Keratinocyte (primary cell): ENCODE results near the gene DDA1. TPM values are rescaled to one million over a fixed set of nuclear protein-coding genes. Genes with fewer than 3 reads are reported as not detected.

Experiments
- DNase-seq: peaks from one replicate; pipeline ENCODE4 v3.0.0-alpha.2; 2011; ENCODE audit warnings: low read depth, missing footprints, low spot score
- FAIRE-seq: peaks from 2 replicates; lab custom pipeline; 2011; peaks lifted over from hg19 to GRCh38; lab: Jason Lieb, UNC
- H2AFZ ChIP-seq: 2 replicates; pipeline ENCODE4 v1.6.0; 2012; ENCODE audit warnings: low read length, control low read depth, inconsistent platforms; ENCODE audit not compliant: control insufficient read depth
- H3K27ac ChIP-seq: 2 replicates; pipeline ENCODE4 v1.5.1; 2011; ENCODE audit warnings: low read length; ENCODE audit not compliant: control insufficient read depth, insufficient read depth
- H3K27me3 ChIP-seq: 3 replicates; pipeline ENCODE4 v1.6.0; 2011; ENCODE audit warnings: low read length; ENCODE audit not compliant: control insufficient read depth, insufficient read depth; ENCODE audit errors: extremely low read depth
- H3K36me3 ChIP-seq, 2 experiments: 2 replicates in 1 of 2; 3 replicates in 1 of 2; pipeline ENCODE4 v1.5.1; 2011; ENCODE audit warnings: low read length in 2 of 2, mild to moderate bottlenecking in 1 of 2; ENCODE audit not compliant: control insufficient read depth in 2 of 2, insufficient read depth in 2 of 2; ENCODE audit errors: extremely low read depth in 1 of 2
- H3K4me1 ChIP-seq: 3 replicates; pipeline ENCODE4 v1.5.1; 2011; ENCODE audit warnings: low read length; ENCODE audit not compliant: control insufficient read depth, insufficient read depth; ENCODE audit errors: extremely low read depth
- H3K4me2 ChIP-seq: 3 replicates; pipeline ENCODE4 v1.6.0; 2011; ENCODE audit warnings: low read depth, low read length; ENCODE audit not compliant: control insufficient read depth, insufficient read depth; ENCODE audit errors: extremely low read depth
- H3K4me3 ChIP-seq, 3 experiments: fragments of 200-600 bp in 1 of 3; sonication (generic) in 1 of 3; 2 replicates in 2 of 3; 3 replicates in 1 of 3; pipeline ENCODE4 v1.5.1; 2011 to 2016; ENCODE audit warnings: low read length in 3 of 3, mild to moderate bottlenecking in 3 of 3, control low read depth in 2 of 3, inconsistent platforms in 1 of 3, low read depth in 1 of 3, mixed read lengths in 1 of 3, mixed run types in 1 of 3, moderate library complexity in 1 of 3; ENCODE audit not compliant: control insufficient read depth in 2 of 3, insufficient read depth in 2 of 3; ENCODE audit errors: extremely low read depth in 1 of 3
- H3K79me2 ChIP-seq: 2 replicates; pipeline ENCODE4 v1.6.0; 2012; ENCODE audit warnings: low read length; ENCODE audit not compliant: control insufficient read depth, insufficient read depth
- H3K9ac ChIP-seq: 3 replicates; pipeline ENCODE4 v1.6.0; 2011; ENCODE audit warnings: low read length; ENCODE audit not compliant: control insufficient read depth, insufficient read depth; ENCODE audit errors: extremely low read depth
- H3K9me1 ChIP-seq: 3 replicates; pipeline ENCODE4 v1.6.0; 2011; ENCODE audit warnings: low read length; ENCODE audit not compliant: control insufficient read depth, insufficient read depth; ENCODE audit errors: extremely low read depth
- H3K9me3 ChIP-seq: 2 replicates; pipeline ENCODE4 v1.5.1; 2012; ENCODE audit warnings: low read depth, low read length; ENCODE audit not compliant: control insufficient read depth
- H4K20me1 ChIP-seq: 3 replicates; pipeline ENCODE4 v1.6.0; 2011; ENCODE audit warnings: low read length; ENCODE audit not compliant: control insufficient read depth, insufficient read depth; ENCODE audit errors: extremely low read depth
- CTCF ChIP-seq, 3 experiments: IDR thresholded peaks in 1 of 3; conservative IDR thresholded peaks in 1 of 3; optimal IDR thresholded peaks in 1 of 3; 2 replicates in 2 of 3; 3 replicates in 1 of 3; pipeline versions ENCODE3 to v1.5.1; 2011; ENCODE audit warnings: low read length in 3 of 3, mild to moderate bottlenecking in 3 of 3, moderate library complexity in 2 of 3, control low read depth in 1 of 3, inconsistent platforms in 1 of 3; ENCODE audit not compliant: insufficient read depth in 2 of 3; ENCODE audit errors: extremely low read depth in 1 of 3
- EZH2 ChIP-seq: IDR thresholded peaks from one replicate; pipeline ENCODE4 v1.6.1; 2012; ENCODE audit warnings: inconsistent platforms, mild to moderate bottlenecking, low read length, moderate library complexity
- dilution Hi-C: fragments of 300-500 bp; cut with MboI; formaldehyde crosslinking; loops from one replicate; pipeline ENCODE4 v1.7.0; 2020; ENCODE audit warnings: low sequenced_read_pairs; ENCODE audit not compliant: extremely low pct_ligation_motif_present
- polyA plus RNA-seq, 5 experiments: library from polyadenylated mRNA; depleted of rRNA in 3 of 5; stranded (reverse) in 3 of 5; stranded (forward) in 1 of 5; unstranded in 1 of 5; fragments of >200 nt; gene quantifications; 1 replicate in 1 of 5; 2 replicates in 3 of 5; 3 replicates in 1 of 5; pipeline versions ENCODE4 v1.2.1 to v1.2.3, GENCODE V29; 2011 to 2012; ENCODE audit warnings: missing spikeins in 2 of 5, low read depth in 1 of 5, low replicate concordance in 1 of 5

Gene DDA1
- polyA plus RNA-seq, 1 donor (not counting 4 experiments of a cell fraction or from before 2014, with no cell fraction given) = 59.4 TPM

- Histone ChIP-seq H3K27ac (no peak overlapping the region), H3K4me1 (peaks cover 47% of the 10 kb centered on the region), H3K27me3 (no peaks in the 10 kb centered on the region), H3K79me2 (peaks cover 41% of the 10 kb centered on the region), H3K9me1 (peaks cover 3% of the 10 kb centered on the region), H3K9me3 (no peaks in the 10 kb centered on the region), H3K36me3 (peaks cover 0 to 4% of the 10 kb centered on the region in 2 experiments), H3K4me2 (no peak overlapping the region), H4K20me1 (peaks cover 4% of the 10 kb centered on the region), H3K9ac (no peak overlapping the region), H2AFZ (no peak overlapping the region), H3K4me3 (no peak overlapping the region)
- FAIRE-seq (no peak), DNase-seq (no peak)
- dilution Hi-C loops = no loop called here
- TF ChIP-seq EZH2 = no peak
- TF ChIP-seq CTCF (optimal IDR thresholded peaks at IDR 0.05 in 1 of 3, IDR thresholded peaks at IDR 0.05 in 1 of 3, conservative IDR thresholded peaks at IDR 0.05 in 1 of 3; ENCODE audit: extremely low read depth in 1 of 3, insufficient read depth in 2 of 3, low read length in 3 of 3) = no peak
These were observed 1.4 kb upstream of the DDA1 start for GRCh38 chr19:17307876-17308377.

- Histone ChIP-seq H3K27me3 (no peaks in the 10 kb centered on the region), H4K20me1 (peaks cover 4% of the 10 kb centered on the region), H3K27ac (peak overlapping the region; percentile 67), H2AFZ (no peak overlapping the region), H3K4me3 (peak overlapping the region; percentile 83 to 97 (median 94)), H3K79me2 (peaks cover 55% of the 10 kb centered on the region), H3K9ac (peak overlapping the region; percentile 87), H3K36me3 (peaks cover 14 to 16% of the 10 kb centered on the region in 2 experiments), H3K9me1 (peaks cover under 1% of the 10 kb centered on the region), H3K9me3 (no peaks in the 10 kb centered on the region), H3K4me2 (peak overlapping the region; percentile 83), H3K4me1 (peaks cover 31% of the 10 kb centered on the region)
- DNase-seq (no peak), FAIRE-seq (no peak)
- TF ChIP-seq CTCF (optimal IDR thresholded peaks at IDR 0.05 in 1 of 3, IDR thresholded peaks at IDR 0.05 in 1 of 3, conservative IDR thresholded peaks at IDR 0.05 in 1 of 3; ENCODE audit: extremely low read depth in 1 of 3, insufficient read depth in 2 of 3, low read length in 3 of 3) = no peak
- TF ChIP-seq EZH2 = no peak
- dilution Hi-C loops = no loop called here
These were observed 650 bp downstream of the DDA1 start for GRCh38 chr19:17309965-17310461.
